ENCODE results near the gene HEPHL1.
"Not testable (repeated sequence)": the region's sequence is repeated elsewhere in the genome, so short reads cannot be mapped to it uniquely, and the experiment has no call there.

The HEPHL1 gene

GRCh38 chr11:94150056-94150455 lies 128.9 kb downstream of the HEPHL1 start:
- DNase-seq (ENCODE audit: low spot score), result no peak

DNA sequence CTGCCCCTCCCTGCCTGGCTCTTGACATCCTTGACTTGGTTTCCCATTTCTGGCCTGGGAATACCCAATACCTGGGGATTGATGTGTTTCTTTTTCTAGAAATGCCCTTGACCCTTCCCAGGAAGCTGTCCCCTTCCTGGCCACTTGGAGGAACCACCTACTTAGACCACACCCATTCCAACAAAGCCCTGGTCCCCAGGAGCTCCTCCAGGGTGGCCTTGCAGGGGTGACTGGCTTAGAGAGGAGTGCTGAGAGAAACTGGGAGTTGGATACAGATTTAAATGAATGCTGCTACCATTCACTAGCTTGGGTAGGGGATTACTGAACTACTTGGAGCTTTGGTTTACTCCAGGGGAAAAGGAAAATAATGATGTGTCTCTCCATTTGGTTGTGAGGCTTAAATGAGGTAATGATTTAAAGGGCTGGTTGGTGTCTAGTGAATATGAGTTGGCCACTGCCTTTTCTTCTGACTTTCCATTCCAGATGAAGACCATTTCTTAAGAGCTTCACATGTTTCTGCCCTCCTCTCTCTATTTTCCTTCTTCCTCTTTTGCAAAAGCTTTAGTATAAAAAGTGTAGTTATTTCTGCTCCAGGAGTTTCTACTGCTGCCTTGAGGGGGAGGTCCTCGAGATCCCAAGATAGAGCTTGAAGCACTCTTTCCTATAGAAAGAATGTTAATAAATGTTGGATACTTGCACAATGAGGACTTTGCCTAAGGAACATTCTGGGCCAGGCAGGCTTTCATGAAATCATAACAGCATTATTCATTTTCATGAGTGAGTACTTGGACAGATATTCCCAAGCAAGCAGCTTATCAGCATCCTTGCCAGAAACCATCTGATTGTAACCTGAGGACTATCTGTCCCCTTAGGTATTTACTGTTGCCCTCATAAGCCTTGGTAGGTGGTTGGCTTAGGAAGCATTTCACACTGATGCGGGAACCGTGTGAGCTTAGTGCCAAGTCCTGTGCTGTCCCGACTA lies 129.8 kb downstream of the HEPHL1 start:
- DNase-seq (ENCODE audit: low spot score), result no peak

- DNase-seq (ENCODE audit: low spot score), result peak; percentile 86
These were observed 130.9 kb downstream of the HEPHL1 start for GRCh38 chr11:94151903-94152677.

- DNase-seq (ENCODE audit: low spot score), result no peak
These were observed 131.5 kb downstream of the HEPHL1 start for GRCh38 chr11:94152678-94153065.

GRCh38 chr11:94153320-94153719 lies 132.2 kb downstream of the HEPHL1 start:
- DNase-seq (ENCODE audit: low spot score), result no peak

GRCh38 chr11:94154095-94154856 lies 133.1 kb downstream of the HEPHL1 start:
- no peak for DNase-seq (ENCODE audit: low spot score)

GRCh38 chr11:94157339-94157738 lies 136.2 kb downstream of the HEPHL1 start:
- not testable (repeated sequence) for DNase-seq (ENCODE audit: low spot score)

All from SW480 (cell line).